ENCODE measurements around the gene CYB561D1. TPM values are rescaled to one million over a fixed set of nuclear protein-coding genes. Genes with fewer than 3 reads are reported as not detected.

The CYB561D1 gene
- total RNA-seq, 1 donor from 2014 or later = 5.0 TPM

- H3K4me3 ChIP-seq (ENCODE audit: low read depth, low read length) = peak overlapping the region; percentile 30
- no peak for DNase-seq (ENCODE audit: low read depth)
- no peak for FAIRE-seq
- H3K27me3 ChIP-seq (ENCODE audit: control insufficient read depth, insufficient read depth, low read length) = peaks cover 10% of the 10 kb centered on the region
- TF ChIP-seq CTCF (IDR thresholded peaks at IDR 0.05; ENCODE audit: insufficient read depth, low read length, severe bottlenecking) = no peak
- peaks cover 6% of the 10 kb centered on the region for H3K36me3 ChIP-seq (ENCODE audit: control insufficient read depth, insufficient read depth, low read length)
These were observed 10.9 kb upstream of the CYB561D1 start for GRCh38 chr1:109482791-109483671.

DNA sequence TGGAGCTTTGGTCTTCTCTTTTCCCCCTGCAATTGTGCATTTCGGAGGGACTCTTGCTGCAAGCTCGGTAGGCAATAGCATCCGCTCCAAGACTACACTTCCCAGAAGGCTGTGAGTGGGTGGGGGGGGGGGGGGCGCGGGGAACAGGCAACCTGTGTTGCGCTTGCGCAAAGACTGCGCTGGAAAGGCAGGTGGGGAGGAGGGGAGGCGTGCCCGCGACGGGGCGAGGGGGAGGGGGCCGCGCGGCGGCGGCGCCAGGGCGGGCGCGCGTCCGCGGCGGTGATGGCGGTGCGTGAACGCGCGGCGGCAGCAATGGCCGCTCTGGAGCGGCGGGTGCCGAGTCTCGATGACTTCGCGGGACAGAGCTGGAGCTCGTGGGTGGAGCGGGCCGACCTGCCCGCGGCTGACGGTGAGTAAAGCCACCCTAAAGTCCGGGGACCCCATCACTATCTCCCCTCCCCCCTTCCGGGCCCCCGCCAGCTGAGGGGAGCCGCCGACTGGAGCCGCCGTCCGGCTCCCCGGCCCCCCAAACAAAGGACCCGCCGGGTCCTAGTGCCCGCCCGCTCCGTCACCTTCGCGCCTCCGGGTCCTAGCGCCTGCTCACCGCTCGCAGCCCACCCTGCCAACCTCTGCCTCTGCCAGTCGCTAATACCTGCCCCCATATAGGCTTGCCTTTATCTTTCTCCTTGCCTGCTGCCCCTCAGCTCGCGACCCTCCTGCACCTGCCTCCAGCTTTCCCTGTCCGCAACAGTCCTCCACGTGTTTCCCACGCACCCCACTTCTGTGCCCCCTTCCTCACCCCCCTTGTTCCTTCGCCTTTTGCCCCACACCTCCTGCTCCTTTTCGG, 10.0 kb upstream of the CYB561D1 start, which contains the start of gene ATXN7L2:
Gene ATXN7L2 (plus strand): TSS at position 234 of the 847 bp plus-strand sequence. CDS start 49 bp downstream, at position 283.
- Histone ChIP-seq H3K27me3 (ENCODE audit: control insufficient read depth, insufficient read depth, low read length) (peaks cover 10% of the 10 kb centered on the region), H3K36me3 (ENCODE audit: control insufficient read depth, insufficient read depth, low read length) (peaks cover 6% of the 10 kb centered on the region), H3K4me3 (ENCODE audit: low read depth, low read length) (peak within 1 kb of the TSS; percentile 68)
- FAIRE-seq = no peak
- TF ChIP-seq CTCF (IDR thresholded peaks at IDR 0.05; ENCODE audit: insufficient read depth, low read length, severe bottlenecking) = no peak
- peak; percentile 73 for DNase-seq (ENCODE audit: low read depth)

DNA sequence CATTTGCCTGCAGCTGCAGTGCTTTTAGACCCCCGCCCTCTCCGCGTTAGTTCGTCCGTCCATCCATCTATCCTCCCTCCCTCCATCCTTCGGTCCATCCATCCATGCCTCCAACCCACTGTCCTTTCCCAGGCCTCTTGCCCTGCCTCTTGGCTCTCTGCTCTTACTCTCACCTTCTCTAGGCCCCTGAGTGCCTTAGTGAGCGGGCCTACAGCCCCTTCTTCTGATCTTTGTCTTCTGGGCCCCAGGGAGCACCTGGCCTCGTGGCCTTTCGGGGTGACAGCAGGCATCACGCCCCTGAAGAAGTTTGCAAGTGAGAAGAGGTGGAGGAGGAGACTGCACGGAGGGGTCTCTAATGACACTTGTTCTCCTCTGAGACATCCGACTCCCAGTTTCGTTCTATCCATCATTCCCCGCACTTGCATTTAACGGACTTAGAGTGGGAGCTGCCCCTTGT, 9.3 kb upstream of the CYB561D1 start:
- Histone ChIP-seq H3K27me3 (ENCODE audit: control insufficient read depth, insufficient read depth, low read length) (peaks cover 10% of the 10 kb centered on the region), H3K4me3 (ENCODE audit: low read depth, low read length) (peak overlapping the region; percentile 68), H3K36me3 (ENCODE audit: control insufficient read depth, insufficient read depth, low read length) (peaks cover 6% of the 10 kb centered on the region)
- FAIRE-seq (no peak), DNase-seq (ENCODE audit: low read depth) (no peak)
- TF ChIP-seq CTCF (IDR thresholded peaks at IDR 0.05; ENCODE audit: insufficient read depth, low read length, severe bottlenecking) = no peak

DNA sequence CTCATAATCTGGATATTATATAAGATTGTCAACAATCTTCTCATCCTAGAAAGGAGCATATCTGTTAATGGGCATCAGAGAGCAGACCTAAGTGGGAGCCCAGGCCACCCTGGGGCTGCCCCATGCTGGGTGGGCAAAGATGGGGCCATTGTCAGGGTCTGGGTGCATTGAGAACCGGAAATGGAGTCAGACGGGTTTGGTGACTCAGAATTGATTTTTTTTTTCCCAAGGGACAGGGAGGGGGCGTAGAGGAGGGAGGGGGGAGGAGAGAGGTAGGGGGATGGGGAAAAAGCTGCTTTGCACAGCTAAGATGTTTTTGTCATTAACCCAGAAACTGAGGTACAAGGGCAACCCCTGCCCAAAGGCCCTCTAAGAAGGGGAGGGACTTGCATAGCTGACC, 8.9 kb upstream of the CYB561D1 start:
- no peak overlapping the region for H3K4me3 ChIP-seq (ENCODE audit: low read depth, low read length)
- H3K27me3 ChIP-seq (ENCODE audit: control insufficient read depth, insufficient read depth, low read length) = peaks cover 10% of the 10 kb centered on the region
- peaks cover 6% of the 10 kb centered on the region for H3K36me3 ChIP-seq (ENCODE audit: control insufficient read depth, insufficient read depth, low read length)
- no peak for TF ChIP-seq CTCF (IDR thresholded peaks at IDR 0.05; ENCODE audit: insufficient read depth, low read length, severe bottlenecking)
- DNase-seq (ENCODE audit: low read depth) = no peak
- no peak for FAIRE-seq

- peaks cover 6% of the 10 kb centered on the region for H3K27me3 ChIP-seq (ENCODE audit: control insufficient read depth, insufficient read depth, low read length)
- no peak for FAIRE-seq
- no peak overlapping the region for H3K4me3 ChIP-seq (ENCODE audit: low read depth, low read length)
- no peak for DNase-seq (ENCODE audit: low read depth)
- peaks cover 8% of the 10 kb centered on the region for H3K36me3 ChIP-seq (ENCODE audit: control insufficient read depth, insufficient read depth, low read length)
- TF ChIP-seq CTCF (IDR thresholded peaks at IDR 0.05; ENCODE audit: insufficient read depth, low read length, severe bottlenecking) = no peak
These were observed 6.6 kb upstream of the CYB561D1 start for GRCh38 chr1:109487261-109487660.

Data from bronchial epithelial cell (primary cell).